GM23338 (cell line): ENCODE results near the gene YIPF7. TPM values are rescaled to one million over a fixed set of nuclear protein-coding genes. Genes with fewer than 3 reads are reported as not detected.

Source experiments
- ATAC-seq: fragments of 200-7000 bp; cut with Tn5 transposase; 3 replicates; pipeline ENCODE4 v1.9.1; 2020
- DNase-seq: peaks from one replicate; pipeline ENCODE4 v3.0.0-alpha.2; 2015; ENCODE audit warnings: low spot score
- H2AFZ ChIP-seq: fragments of 200-600 bp; sonication (generic); 2 replicates; pipeline ENCODE4 v1.8.0; 2016; ENCODE audit warnings: antibody characterized with exemption, mild to moderate bottlenecking, moderate library complexity
- H3F3A ChIP-seq: fragments of 200-600 bp; sonication (generic); replicated peaks from 2 replicates; pipeline ENCODE4 v1.8.0; 2017; ENCODE audit warnings: antibody characterized with exemption, mixed run types, low read depth
- H3K27ac ChIP-seq: fragments of 200-600 bp; sonication (generic); 2 replicates; pipeline ENCODE4 v1.6.1; 2016; ENCODE audit warnings: low read depth
- H3K27me3 ChIP-seq: fragments of 200-600 bp; sonication (generic); 2 replicates; pipeline ENCODE4 v1.8.0; 2016; ENCODE audit warnings: mild to moderate bottlenecking, mixed run types, moderate library complexity; ENCODE audit not compliant: insufficient read depth
- H3K36me3 ChIP-seq: fragments of 200-600 bp; sonication (generic); 2 replicates; pipeline ENCODE4 v1.8.0; 2016; ENCODE audit warnings: mild to moderate bottlenecking; ENCODE audit not compliant: insufficient read depth
- H3K4me1 ChIP-seq: fragments of 200-600 bp; sonication (generic); 2 replicates; pipeline ENCODE4 v1.8.0; 2016; ENCODE audit warnings: mild to moderate bottlenecking, moderate library complexity; ENCODE audit not compliant: insufficient read depth
- H3K4me2 ChIP-seq: fragments of 200-600 bp; sonication (generic); 2 replicates; pipeline ENCODE4 v1.7.1; 2017; ENCODE audit warnings: mixed run types
- H3K4me3 ChIP-seq: fragments of 200-600 bp; sonication (generic); 2 replicates; pipeline ENCODE4 v1.6.1; 2016; ENCODE audit warnings: mixed run types
- H3K79me2 ChIP-seq: fragments of 200-600 bp; sonication (generic); replicated peaks from 2 replicates; pipeline ENCODE4 v1.8.0; 2017; ENCODE audit warnings: mild to moderate bottlenecking; ENCODE audit not compliant: insufficient read depth
- H3K9me2 ChIP-seq: fragments of 200-600 bp; sonication (generic); 2 replicates; pipeline ENCODE4 v1.8.0; 2017; ENCODE audit not compliant: insufficient read depth
- H4K20me1 ChIP-seq: fragments of 200-600 bp; sonication (generic); replicated peaks from 2 replicates; pipeline ENCODE4 v1.8.0; 2017; ENCODE audit warnings: mild to moderate bottlenecking; ENCODE audit not compliant: insufficient read depth
- H3K27ac Mint-ChIP-seq: 2 replicates; pipeline ENCODE4 v1.8.0; 2020; ENCODE audit warnings: inconsistent platforms, mild to moderate bottlenecking, moderate library complexity, mixed read lengths
- H3K27me3 Mint-ChIP-seq: 3 replicates; pipeline ENCODE4 v1.8.0; 2022; ENCODE audit warnings: low read depth, mild to moderate bottlenecking, moderate library complexity, mixed read lengths, inconsistent platforms; ENCODE audit not compliant: insufficient read depth, poor library complexity
- H3K36me3 Mint-ChIP-seq: 3 replicates; pipeline ENCODE4 v1.8.0; 2021; ENCODE audit warnings: low read depth, mild to moderate bottlenecking, inconsistent platforms, moderate library complexity, mixed read lengths
- H3K4me1 Mint-ChIP-seq: 3 replicates; pipeline ENCODE4 v1.8.0; 2020; ENCODE audit warnings: mild to moderate bottlenecking, inconsistent platforms, mixed read lengths
- H3K4me3 Mint-ChIP-seq: 3 replicates; pipeline ENCODE4 v1.8.0; 2021; ENCODE audit warnings: moderate library complexity, mild to moderate bottlenecking, inconsistent platforms, mixed read lengths
- H3K9me3 Mint-ChIP-seq: 3 replicates; pipeline ENCODE4 v1.8.0; 2020; ENCODE audit warnings: moderate library complexity, mild to moderate bottlenecking, inconsistent platforms, mixed read lengths
- CREB1 ChIP-seq: fragments of 250-450 bp; sonication (Bioruptor Pico); IDR thresholded peaks from 2 replicates; pipeline ENCODE4 v1.5.0; 2020; ENCODE audit warnings: low read depth, mild to moderate bottlenecking, moderate library complexity
- CTCF ChIP-seq, 2 experiments: fragments of 200-600 bp in 1 of 2; sonication (generic) in 1 of 2; conservative IDR thresholded peaks; 2 replicates each; pipeline versions ENCODE4 v1.5.1 to v1.6.1; 2016 to 2017; ENCODE audit warnings: antibody characterized with exemption in 2 of 2, low read depth in 2 of 2, mild to moderate bottlenecking in 2 of 2, moderate library complexity in 1 of 2
- ETS1 ChIP-seq: IDR thresholded peaks from 2 replicates; pipeline ENCODE4 v1.6.1; 2016; ENCODE audit warnings: antibody characterized with exemption
- EZH2 ChIP-seq: fragments of 200-600 bp; sonication (generic); IDR thresholded peaks from one replicate; pipeline ENCODE4 v1.8.0; 2017; ENCODE audit warnings: antibody characterized with exemption, mild to moderate bottlenecking, low read depth; ENCODE audit not compliant: unreplicated experiment
- EZH2phosphoT487 ChIP-seq: fragments of 200-600 bp; sonication (generic); IDR thresholded peaks from one replicate; pipeline ENCODE4 v1.8.1; 2018; ENCODE audit warnings: antibody characterized with exemption; ENCODE audit not compliant: unreplicated experiment
- JUNB ChIP-seq: IDR thresholded peaks from one replicate; pipeline ENCODE4 v1.6.1; 2016; ENCODE audit warnings: antibody characterized with exemption; ENCODE audit not compliant: unreplicated experiment
- NANOG ChIP-seq: IDR thresholded peaks from 2 replicates; pipeline ENCODE4 v1.6.1; 2016; ENCODE audit warnings: antibody characterized with exemption, borderline replicate concordance
- POLR2AphosphoS5 ChIP-seq: IDR thresholded peaks from 2 replicates; pipeline ENCODE4 v1.6.1; 2016; ENCODE audit warnings: antibody characterized with exemption, low read depth
- REST ChIP-seq: IDR thresholded peaks from one replicate; pipeline ENCODE4 v1.6.1; 2018; ENCODE audit warnings: antibody characterized with exemption; ENCODE audit not compliant: unreplicated experiment
- STAT1 ChIP-seq: IDR thresholded peaks from one replicate; pipeline ENCODE4 v1.6.1; 2016; ENCODE audit warnings: antibody characterized with exemption; ENCODE audit not compliant: unreplicated experiment
- ZNF114 ChIP-seq: fragments of 250-450 bp; sonication (Bioruptor Pico); IDR thresholded peaks from 2 replicates; pipeline ENCODE4 v1.5.0; 2020; ENCODE audit warnings: mild to moderate bottlenecking, moderate library complexity
- ZNF331 ChIP-seq: fragments of 250-450 bp; sonication (Bioruptor Pico); IDR thresholded peaks from 2 replicates; pipeline ENCODE4 v1.5.0; 2020; ENCODE audit warnings: low read depth, mild to moderate bottlenecking, moderate library complexity
- ZNF462 ChIP-seq: fragments of 250-450 bp; sonication (Bioruptor Pico); IDR thresholded peaks from 2 replicates; pipeline ENCODE4 v1.5.0; 2020; ENCODE audit warnings: mild to moderate bottlenecking, moderate library complexity
- polyA plus RNA-seq: library from polyadenylated mRNA; unstranded; fragments of >200 nt; fragmentation: Nextera tagmentation; extraction: Ambion mirVana; gene quantifications from 2 replicates; pipeline ENCODE4 v1.2.1, GENCODE V29; 2016
- total RNA-seq: library from RNA; depleted of rRNA; stranded (reverse); fragments of >200 nt; shearing (Covaris generic); gene quantifications from 2 replicates; pipeline ENCODE4 v1.2.3, GENCODE V29; 2014

The YIPF7 gene
- total and polyA plus RNA-seq, 2 experiments from 2014 or later, result not detected

GRCh38 chr4:44675366-44675765, 23.9 kb upstream of the YIPF7 start:
- H3K79me2 ChIP-seq, result peaks cover 19% of the 10 kb centered on the region
- no peaks in the 10 kb centered on the region for H3K36me3 ChIP-seq
- H2AFZ ChIP-seq, result no peak overlapping the region
- H4K20me1 ChIP-seq, result no peaks in the 10 kb centered on the region
- no peak overlapping the region for H3K4me3 Mint-ChIP-seq
- no peaks in the 10 kb centered on the region for H3F3A ChIP-seq
- TF ChIP-seq ZNF114, result no peak
- no peak for TF ChIP-seq ZNF462 (CRISPR knock-in tag)
- TF ChIP-seq EZH2phosphoT487, result no peak
- no peak for TF ChIP-seq CTCF (conservative IDR thresholded peaks at IDR 0.05; ENCODE audit: low read depth in 2 of 2)
- no peak for TF ChIP-seq ETS1
- no peak for TF ChIP-seq EZH2
- TF ChIP-seq JUNB, result no peak
- no peak for TF ChIP-seq ZNF331 (CRISPR knock-in tag)
- TF ChIP-seq CREB1 (CRISPR knock-in tag), result no peak
- no peak for TF ChIP-seq NANOG
- TF ChIP-seq REST, result no peak
- no peak for TF ChIP-seq STAT1
- TF ChIP-seq POLR2AphosphoS5, result no peak
- H3K4me2 ChIP-seq, result no peak overlapping the region
- no peaks in the 10 kb centered on the region for H3K9me3 Mint-ChIP-seq
- H3K4me3 ChIP-seq, result no peak overlapping the region
- no peaks in the 10 kb centered on the region for H3K9me2 ChIP-seq
- H3K27ac ChIP-seq, result no peak overlapping the region
- peaks cover 1% of the 10 kb centered on the region for H3K27me3 Mint-ChIP-seq
- H3K4me1 Mint-ChIP-seq, result peaks cover 7% of the 10 kb centered on the region; the same call in 2 of the 3 replicates
- H3K27ac Mint-ChIP-seq, result no peak overlapping the region
- DNase-seq, result no peak
- H3K27me3 ChIP-seq, result no peaks in the 10 kb centered on the region
- no peaks in the 10 kb centered on the region for H3K36me3 Mint-ChIP-seq
- H3K4me1 ChIP-seq, result peaks cover 12% of the 10 kb centered on the region; the same call in 1 of the 2 replicates
- ATAC-seq, result no peak
